SK-N-SH (cell line): ENCODE measurements around the gene YBX1.
"Not testable (repeated sequence)": the region's sequence is repeated elsewhere in the genome, so short reads cannot be mapped to it uniquely, and the experiment has no call there.

ENCODE experiments used
- EZH2phosphoT487 ChIP-seq: fragments of 200-600 bp; sonication (generic); IDR thresholded peaks from 2 replicates; pipeline ENCODE4 v1.6.1; 2017; ENCODE audit warnings: low read depth, mixed run types, mild to moderate bottlenecking, antibody characterized with exemption, moderate library complexity, borderline replicate concordance
- TF ChIP-seq, protein P1 (sequence below): fragments of 200-600 bp; sonication (generic); IDR thresholded peaks from 2 replicates; pipeline ENCODE4 v1.6.1; 2017; ENCODE audit warnings: antibody characterized with exemption, mild to moderate bottlenecking, moderate library complexity

DNA sequence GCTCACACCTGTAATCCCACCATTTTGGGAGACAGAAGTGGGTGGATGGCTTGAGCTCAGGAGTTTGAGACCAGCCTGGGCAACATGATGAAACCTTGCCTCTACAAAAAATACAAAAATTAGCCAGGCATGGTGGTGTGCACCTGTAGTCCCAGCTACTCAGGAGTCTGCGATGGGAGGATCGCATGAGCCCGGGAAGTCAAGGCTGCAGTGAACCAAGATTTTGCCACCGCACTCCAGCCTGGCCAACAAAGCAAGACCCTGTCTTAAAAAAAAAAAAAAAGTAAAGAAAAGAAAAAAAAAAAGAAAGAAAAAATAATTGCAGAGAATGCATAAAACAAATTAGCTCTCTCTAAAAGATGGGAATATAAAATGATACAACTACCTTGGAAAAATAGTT is 43.6 kb downstream of the YBX1 start:
- TF ChIP-seq, protein P1, sequence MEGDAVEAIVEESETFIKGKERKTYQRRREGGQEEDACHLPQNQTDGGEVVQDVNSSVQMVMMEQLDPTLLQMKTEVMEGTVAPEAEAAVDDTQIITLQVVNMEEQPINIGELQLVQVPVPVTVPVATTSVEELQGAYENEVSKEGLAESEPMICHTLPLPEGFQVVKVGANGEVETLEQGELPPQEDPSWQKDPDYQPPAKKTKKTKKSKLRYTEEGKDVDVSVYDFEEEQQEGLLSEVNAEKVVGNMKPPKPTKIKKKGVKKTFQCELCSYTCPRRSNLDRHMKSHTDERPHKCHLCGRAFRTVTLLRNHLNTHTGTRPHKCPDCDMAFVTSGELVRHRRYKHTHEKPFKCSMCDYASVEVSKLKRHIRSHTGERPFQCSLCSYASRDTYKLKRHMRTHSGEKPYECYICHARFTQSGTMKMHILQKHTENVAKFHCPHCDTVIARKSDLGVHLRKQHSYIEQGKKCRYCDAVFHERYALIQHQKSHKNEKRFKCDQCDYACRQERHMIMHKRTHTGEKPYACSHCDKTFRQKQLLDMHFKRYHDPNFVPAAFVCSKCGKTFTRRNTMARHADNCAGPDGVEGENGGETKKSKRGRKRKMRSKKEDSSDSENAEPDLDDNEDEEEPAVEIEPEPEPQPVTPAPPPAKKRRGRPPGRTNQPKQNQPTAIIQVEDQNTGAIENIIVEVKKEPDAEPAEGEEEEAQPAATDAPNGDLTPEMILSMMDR: not testable (repeated sequence)
- TF ChIP-seq EZH2phosphoT487: not testable (repeated sequence)
